HepG2 (cell line): ENCODE results near the gene NFKBIL1. TPM values are rescaled to one million over a fixed set of nuclear protein-coding genes. Genes with fewer than 3 reads are reported as not detected.

Experiments used
- CENPT ChIP-seq: sonication (generic); formaldehyde crosslinking; IDR thresholded peaks from 2 replicates; pipeline ENCODE4 v1.8.0; 2022; ENCODE audit warnings: low read depth, mild to moderate bottlenecking, moderate library complexity, missing genetic modification reagents
- CENPX ChIP-seq: sonication (generic); formaldehyde crosslinking; IDR thresholded peaks from 2 replicates; pipeline ENCODE4 v1.9.0; 2021; ENCODE audit warnings: mild to moderate bottlenecking, missing genetic modification reagents, moderate library complexity
- CERS6 ChIP-seq: sonication (generic); formaldehyde crosslinking; IDR thresholded peaks from 2 replicates; pipeline ENCODE4 v1.5.0; 2020; ENCODE audit warnings: missing genetic modification reagents
- E2F1 ChIP-seq: sonication (generic); formaldehyde crosslinking; IDR thresholded peaks from 2 replicates; pipeline ENCODE4 v1.5.0; 2020; ENCODE audit warnings: missing genetic modification reagents
- FOXC1 ChIP-seq: sonication (generic); formaldehyde crosslinking; IDR thresholded peaks from 2 replicates; pipeline ENCODE4 v1.8.0; 2022; ENCODE audit warnings: mild to moderate bottlenecking, missing genetic modification reagents, borderline replicate concordance
- HBP1 ChIP-seq: IDR thresholded peaks from 2 replicates; pipeline ENCODE4 v1.6.1; 2016; ENCODE audit warnings: low read depth, control low read depth
- HNRNPH1 ChIP-seq: fragments of 200-400 bp; formaldehyde crosslinking; optimal IDR thresholded peaks from 2 replicates; pipeline ENCODE3; 2017; ENCODE audit warnings: mild to moderate bottlenecking, low read depth, low read length
- HNRNPK ChIP-seq: fragments of 200-400 bp; formaldehyde crosslinking; IDR thresholded peaks from 2 replicates; pipeline ENCODE4 v1.6.1; 2018; ENCODE audit warnings: low read length, low read depth, moderate library complexity, mild to moderate bottlenecking; ENCODE audit not compliant: poor library complexity, severe bottlenecking
- KLF9 ChIP-seq: IDR thresholded peaks from 2 replicates; pipeline ENCODE4 v1.6.1; 2016; ENCODE audit warnings: low read depth
- MXD3 ChIP-seq: IDR thresholded peaks from 2 replicates; pipeline ENCODE4 v1.6.1; 2016; ENCODE audit warnings: mild to moderate bottlenecking, missing biosample characterization, missing genetic modification reagents
- MXI1 ChIP-seq: IDR thresholded peaks from 3 replicates; pipeline ENCODE4 v1.6.1; 2012; ENCODE audit warnings: low read depth, low read length, inconsistent platforms, borderline replicate concordance
- PITX1 ChIP-seq: sonication (generic); formaldehyde crosslinking; IDR thresholded peaks from 2 replicates; pipeline ENCODE4 v1.5.1; 2020; ENCODE audit warnings: mild to moderate bottlenecking, missing genetic modification reagents
- POLR2AphosphoS2 ChIP-seq: IDR thresholded peaks from 2 replicates; pipeline ENCODE4 v1.6.1; 2011; ENCODE audit warnings: low read depth, low read length, improper control_type of control experiment
- RNF2 ChIP-seq: fragments of 450-650 bp; conservative IDR thresholded peaks from 2 replicates; pipeline ENCODE4 v1.6.1; 2016; ENCODE audit warnings: low read depth
- SALL2 ChIP-seq: sonication (generic); formaldehyde crosslinking; IDR thresholded peaks from 2 replicates; pipeline ENCODE4 v1.8.1; 2023; ENCODE audit warnings: mild to moderate bottlenecking, missing genetic modification reagents, inconsistent platforms
- TSC22D2 ChIP-seq: sonication (generic); formaldehyde crosslinking; IDR thresholded peaks from 2 replicates; pipeline ENCODE4 v1.5.1; 2020; ENCODE audit warnings: missing genetic modification reagents, mild to moderate bottlenecking, borderline replicate concordance
- ZBTB26 ChIP-seq: IDR thresholded peaks from 2 replicates; pipeline ENCODE4 v1.6.1; 2016; ENCODE audit warnings: missing compliant biosample characterization, missing genetic modification reagents, borderline replicate concordance
- ZBTB38 ChIP-seq: sonication (generic); formaldehyde crosslinking; IDR thresholded peaks from 2 replicates; pipeline ENCODE4 v1.5.1; 2020; ENCODE audit warnings: mild to moderate bottlenecking, missing genetic modification reagents
- ZBTB46 ChIP-seq: sonication (generic); formaldehyde crosslinking; IDR thresholded peaks from 2 replicates; pipeline ENCODE4 v1.4.0; 2020; ENCODE audit warnings: mild to moderate bottlenecking, missing genetic modification reagents, borderline replicate concordance
- ZFYVE20 ChIP-seq: sonication (generic); formaldehyde crosslinking; IDR thresholded peaks from 2 replicates; pipeline ENCODE4 v1.8.0; 2023; ENCODE audit warnings: low read depth, mild to moderate bottlenecking, moderate library complexity, missing genetic modification reagents, borderline replicate concordance
- ZKSCAN5 ChIP-seq: sonication (generic); formaldehyde crosslinking; IDR thresholded peaks from 2 replicates; pipeline ENCODE4 v1.5.1; 2020; ENCODE audit warnings: mild to moderate bottlenecking, missing genetic modification reagents
- ZMYM4 ChIP-seq: sonication (generic); formaldehyde crosslinking; IDR thresholded peaks from 2 replicates; pipeline ENCODE4 v1.8.1; 2023; ENCODE audit warnings: mild to moderate bottlenecking, missing genetic modification reagents
- ZNF274 ChIP-seq: sonication (generic); formaldehyde crosslinking; IDR thresholded peaks from 2 replicates; pipeline ENCODE4 v1.5.1; 2020; ENCODE audit warnings: mild to moderate bottlenecking, missing genetic modification reagents
- polyA plus RNA-seq, 8 experiments: library from polyadenylated mRNA; depleted of rRNA in 3 of 8; stranded (reverse) in 7 of 8; unstranded in 1 of 8; fragments of >200 nt; fragmentation: Illumina TruSeq in 4 of 8; extraction: Trizol in 4 of 8; gene quantifications; 2 replicates each; pipeline versions ENCODE4 v1.2.1 to v1.2.3, GENCODE V29; 2011 to 2016; ENCODE audit warnings: low read depth in 4 of 8, missing spikeins in 1 of 8, mixed read lengths in 1 of 8; ENCODE audit not compliant: insufficient read depth in 1 of 8
- total RNA-seq, 5 experiments: library from RNA; depleted of rRNA; stranded (reverse); fragments of >200 nt; fragmentation: Illumina TruSeq; extraction: Trizol; gene quantifications; 2 replicates each; pipeline ENCODE4 v1.2.3, GENCODE V29; 2016; ENCODE audit warnings: low read depth in 1 of 5

Gene NFKBIL1
- total and polyA plus RNA-seq, 2 of the 13 experiments (the other 11 are each of a cell fraction or from before 2014, with no cell fraction given), result 9.7 to 19.5 TPM

GRCh38 chr6:31546339-31546957 lies 960 bp upstream of the NFKBIL1 start, which contains the start of gene ATP6V1G2 (continued):
- TF ChIP-seq E2F1 (CRISPR knock-in tag), result no peak
- TF ChIP-seq ZNF274, result no peak; the same call in 1 of the 2 replicates
- TF ChIP-seq ZMYM4 (CRISPR knock-in tag), result peak; percentile 61; the same call in 1 of the 2 replicates
- 0 out of 2 replicates have a peak, but pooled peaks have one; percentile 37 for TF ChIP-seq RNF2
- peak; percentile 48; the same call in 1 of the 3 replicates for TF ChIP-seq MXI1
- no peak for TF ChIP-seq CENPT (CRISPR knock-in tag)
- TF ChIP-seq HNRNPH1, result no peak
- no peak for TF ChIP-seq CENPX (CRISPR knock-in tag)
- peak; percentile 79; the same call in 1 of the 2 replicates for TF ChIP-seq FOXC1 (CRISPR knock-in tag)
- peak; percentile 90; the same call in 1 of the 2 replicates for TF ChIP-seq TSC22D2 (CRISPR knock-in tag)
- peak; percentile 37 for TF ChIP-seq HNRNPK
- peak; percentile 51; the same call in 1 of the 2 replicates for TF ChIP-seq KLF9
- TF ChIP-seq CERS6 (CRISPR knock-in tag), result no peak
- peak; percentile 17; the same call in 1 of the 2 replicates for TF ChIP-seq SALL2 (CRISPR knock-in tag)
- no peak for TF ChIP-seq ZFYVE20 (CRISPR knock-in tag)
- peak; percentile 46; the same call in 1 of the 2 replicates for TF ChIP-seq ZKSCAN5 (CRISPR knock-in tag)
- no peak for TF ChIP-seq ZBTB38 (CRISPR knock-in tag)
- TF ChIP-seq ZBTB46 (CRISPR knock-in tag), result no peak
- TF ChIP-seq MXD3 (CRISPR knock-in tag), result no peak
- TF ChIP-seq POLR2AphosphoS2, result no peak
- TF ChIP-seq HBP1 (CRISPR knock-in tag), result 0 out of 2 replicates have a peak, but pooled peaks have one; percentile 38
- TF ChIP-seq PITX1 (CRISPR knock-in tag), result peak; percentile 50; the same call in 1 of the 2 replicates
- no peak; the same call in 1 of the 2 replicates for TF ChIP-seq ZBTB26 (CRISPR knock-in tag)
